ENCODE results near the gene PCP2.
A peak's percentile ranks its signal among the peaks of the same experiment; 100 is the strongest.
"Not testable (repeated sequence)": the region's sequence is repeated elsewhere in the genome, so short reads cannot be mapped to it uniquely, and the experiment has no call there.

The PCP2 gene

DNA sequence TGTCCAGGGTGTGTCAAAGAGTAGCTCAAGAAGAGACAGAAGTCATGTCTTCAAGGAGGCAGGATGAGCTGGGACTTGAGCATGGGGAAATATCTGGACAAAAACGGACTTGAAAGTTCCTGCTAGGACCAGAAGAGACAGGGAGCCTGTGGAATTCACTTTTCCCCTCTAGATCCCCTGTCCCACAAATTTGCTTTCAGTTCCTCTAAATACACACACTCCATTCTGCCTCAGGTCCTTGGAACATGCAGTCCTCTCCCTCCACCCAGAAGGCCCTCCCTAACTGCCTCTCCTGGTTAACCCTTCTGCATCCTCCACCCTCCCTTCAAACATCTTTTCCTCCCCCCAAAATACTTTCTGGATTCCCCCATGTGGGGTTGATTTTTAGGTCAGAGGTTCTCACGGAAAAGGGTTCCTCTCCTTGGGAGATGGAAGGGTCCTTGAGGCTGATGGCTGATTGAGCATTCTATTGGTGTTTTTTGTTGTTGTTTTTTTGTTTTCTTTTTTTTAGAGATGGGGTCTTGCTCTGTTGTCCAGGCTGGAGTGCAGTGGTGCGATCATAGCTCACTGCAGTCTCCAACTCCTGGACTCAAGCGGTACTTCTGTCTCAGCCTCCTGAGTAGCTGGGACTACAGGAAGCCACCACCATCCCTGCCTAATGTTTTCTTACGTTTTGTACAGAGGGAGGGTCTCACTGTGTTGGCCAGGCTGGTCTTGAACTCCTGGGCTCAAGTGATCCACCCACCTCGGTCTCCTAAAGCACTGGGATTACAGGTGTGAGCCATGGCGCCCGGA lies 28.4 kb upstream of the PCP2 start:
- no peak for DNase-seq

DNA sequence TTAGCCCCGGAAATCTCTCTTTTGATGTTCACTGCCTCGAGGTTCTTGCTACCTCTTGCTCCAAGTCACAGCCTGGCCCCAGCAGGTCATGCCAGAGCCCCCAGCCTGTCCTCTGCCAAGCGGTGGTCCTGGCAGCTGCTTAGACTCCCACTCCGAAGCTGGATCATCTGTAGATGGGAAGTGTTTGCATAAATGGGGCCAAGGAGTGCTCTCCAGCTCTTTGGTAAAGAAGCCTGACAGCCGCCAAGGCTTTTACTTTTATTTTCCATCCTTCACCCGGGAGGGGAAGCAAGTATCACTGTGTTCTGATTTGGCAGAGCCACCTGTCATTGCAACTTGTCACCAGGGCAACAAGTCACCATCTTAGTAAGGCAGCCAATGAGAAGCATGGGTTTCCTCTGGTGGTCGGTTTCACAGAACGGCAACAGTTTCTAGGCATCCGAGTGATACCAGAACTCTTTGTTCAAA lies 24.7 kb upstream of the PCP2 start:
- DNase-seq, result peak; percentile 73

DNA sequence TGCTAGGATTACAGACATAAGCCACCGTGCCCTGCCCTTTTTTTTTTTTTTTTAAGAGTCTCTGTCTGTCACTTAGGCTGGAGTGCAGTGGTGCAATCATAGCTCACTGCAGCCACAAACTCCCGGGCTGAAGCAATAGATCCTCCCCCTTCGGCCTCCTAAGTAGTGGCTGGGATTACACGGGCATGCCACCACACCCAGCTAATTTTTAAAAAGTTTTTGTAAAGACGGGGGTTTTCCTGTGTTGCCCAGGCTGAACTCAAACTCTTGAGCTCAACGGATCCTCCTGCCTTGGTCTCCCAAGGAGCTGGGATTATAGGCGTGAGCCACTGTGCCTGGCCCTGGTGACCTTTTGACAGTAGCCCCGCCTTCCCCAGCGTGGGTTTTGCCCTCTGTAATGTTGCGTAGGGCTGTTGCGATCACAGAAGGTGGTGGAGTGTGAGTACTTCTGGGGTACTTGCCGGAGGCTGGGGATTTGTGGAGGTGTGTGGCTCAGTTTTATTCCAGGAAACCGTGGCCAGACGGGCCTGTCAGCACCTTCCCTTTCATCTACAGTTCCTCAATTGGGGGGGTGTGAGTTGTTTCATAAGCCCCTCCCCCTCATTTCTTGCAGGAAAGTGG lies 23.7 kb upstream of the PCP2 start:
- DNase-seq, result no peak

DNA sequence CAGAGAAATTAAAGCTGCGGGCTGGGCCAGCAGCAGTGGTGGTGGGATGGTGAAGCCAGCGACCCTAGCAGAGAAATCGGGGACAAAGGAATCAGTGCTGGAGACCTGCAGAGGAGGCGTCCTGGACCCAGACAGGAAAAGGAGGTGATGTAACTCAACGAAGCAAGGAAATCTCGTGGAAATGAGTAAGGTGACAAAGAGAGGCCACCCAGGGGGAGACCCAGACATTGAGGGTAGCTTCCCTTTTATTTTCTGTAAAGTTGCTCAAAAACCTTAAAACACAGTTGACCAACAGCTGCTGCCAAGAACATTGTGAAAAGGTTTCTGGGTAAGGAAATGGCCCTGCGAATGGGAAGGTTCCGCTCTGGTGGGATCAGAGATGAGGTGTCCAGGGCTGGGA lies 22.1 kb upstream of the PCP2 start:
- DNase-seq, result no peak

DNA sequence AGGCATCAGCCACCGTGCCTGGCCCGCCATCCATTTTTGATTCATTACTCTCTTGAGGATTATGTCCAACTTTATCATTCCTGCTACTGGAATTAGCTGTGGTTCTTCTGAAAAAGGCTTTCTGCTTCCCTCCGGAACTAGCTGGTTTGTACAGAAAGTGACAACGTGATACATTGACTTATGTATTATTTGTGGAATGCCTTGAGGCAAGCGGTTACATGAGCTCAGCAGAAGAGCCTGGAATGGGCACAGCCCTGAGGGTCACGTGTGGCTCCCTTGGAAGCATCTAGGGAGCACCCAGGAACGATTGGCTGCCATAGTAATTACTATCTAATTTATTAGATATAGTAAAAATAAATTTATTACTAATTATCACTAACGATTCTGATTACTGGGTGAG lies 20.9 kb upstream of the PCP2 start:
- DNase-seq, result no peak

DNA sequence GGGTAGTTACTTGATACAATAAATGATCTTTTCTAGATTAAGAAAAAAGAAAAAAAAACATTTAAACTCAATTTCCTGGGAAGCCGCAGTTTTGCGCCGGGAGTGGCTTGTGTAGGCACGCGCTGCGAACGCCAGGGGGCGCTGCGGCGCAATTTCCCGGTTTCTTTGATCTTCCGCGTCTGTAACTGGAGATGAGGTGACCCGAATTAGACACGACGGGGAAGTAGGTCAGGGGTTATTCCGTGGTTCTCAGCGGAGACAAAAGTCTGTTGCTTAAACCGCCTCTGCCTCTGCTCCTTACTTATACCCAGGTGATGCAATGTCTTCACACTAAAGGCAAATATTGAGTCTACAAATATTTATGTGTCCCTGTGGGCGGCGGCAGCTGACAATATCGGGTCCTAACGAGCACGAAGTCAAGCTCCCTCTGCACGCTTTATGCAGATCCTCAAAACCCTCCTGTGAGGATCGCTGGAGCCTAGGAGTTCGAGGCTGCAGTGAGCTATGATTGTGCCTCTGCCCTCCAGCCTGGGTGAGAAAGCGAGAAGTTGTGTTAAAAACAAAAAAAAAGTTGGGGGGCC lies 18.6 kb upstream of the PCP2 start:
- peak; percentile 96 for DNase-seq

DNA sequence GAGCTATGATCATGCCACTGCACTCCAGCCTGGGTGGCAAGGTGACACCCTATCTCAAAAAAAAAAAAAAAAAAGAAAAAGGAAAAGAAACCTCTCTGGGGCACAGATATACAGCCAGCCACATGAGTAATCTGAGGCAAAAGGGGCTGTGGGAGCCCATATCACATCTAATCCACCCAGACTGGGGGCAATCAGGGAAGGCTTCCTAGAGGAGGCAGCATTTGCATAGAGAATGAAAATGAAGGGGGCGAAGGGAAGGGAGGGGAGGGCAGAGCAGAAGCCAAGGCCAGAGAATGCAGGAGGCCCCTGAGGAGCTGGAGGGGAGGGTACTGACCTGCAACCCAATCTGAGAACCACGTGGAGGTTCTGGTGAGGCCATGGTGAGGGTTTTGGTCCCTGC lies 16.6 kb upstream of the PCP2 start:
- DNase-seq, result no peak

DNA sequence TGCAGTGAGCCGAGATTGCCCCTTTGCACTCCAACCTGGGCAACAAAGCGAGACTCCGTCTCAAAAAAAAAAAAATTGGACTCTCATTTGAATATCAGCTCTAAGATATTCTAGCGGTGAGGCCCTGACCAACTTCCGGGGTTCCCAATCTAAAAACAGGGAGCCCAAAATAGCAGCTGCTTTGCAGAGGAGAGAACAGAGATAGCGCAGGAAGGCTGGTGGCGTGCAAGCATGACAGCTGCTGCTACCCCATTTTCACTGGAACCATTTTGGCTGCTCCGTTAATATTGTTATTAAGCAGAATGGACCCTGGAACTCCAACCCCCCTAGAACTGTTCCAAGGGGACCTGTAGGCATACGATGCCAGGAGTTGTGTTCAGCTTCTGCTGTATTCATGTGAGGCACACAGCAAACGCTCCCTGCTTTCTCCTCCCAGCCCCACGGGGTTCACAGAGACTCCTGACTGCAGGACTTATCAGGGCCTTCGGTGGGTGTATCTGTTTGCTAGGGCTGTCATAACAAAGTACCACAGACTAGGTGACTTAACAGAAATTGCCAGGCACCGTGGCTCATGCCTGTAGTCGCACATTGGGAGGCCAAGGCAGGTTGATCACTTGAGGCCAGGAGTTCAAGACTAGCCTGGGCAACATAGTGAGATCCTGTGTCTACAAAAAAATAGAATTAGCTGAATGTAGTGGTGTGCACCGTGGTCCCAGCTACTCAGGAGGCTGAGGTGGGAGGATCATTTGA lies 14.9 kb upstream of the PCP2 start:
- DNase-seq, result no peak

DNA sequence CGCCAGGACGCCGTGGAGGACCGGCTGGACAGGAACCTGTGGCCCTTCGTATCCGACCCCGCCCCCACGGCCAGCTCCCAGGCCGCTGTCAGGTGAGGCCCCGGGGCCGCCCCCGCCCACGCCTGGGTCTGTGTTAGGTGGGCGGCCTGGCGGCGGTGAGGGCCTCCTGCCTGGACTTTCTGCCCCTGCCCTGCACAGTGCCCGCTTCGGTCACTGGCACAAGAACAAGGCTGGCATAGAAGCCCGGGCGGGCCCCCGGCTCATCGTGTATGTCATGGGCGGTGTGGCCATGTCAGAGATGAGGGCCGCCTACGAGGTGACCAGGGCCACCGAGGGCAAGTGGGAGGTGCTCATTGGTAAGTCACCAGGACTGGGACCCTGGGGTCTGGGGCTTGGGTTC lies 13.6 kb upstream of the PCP2 start:
- no peak for DNase-seq

DNA sequence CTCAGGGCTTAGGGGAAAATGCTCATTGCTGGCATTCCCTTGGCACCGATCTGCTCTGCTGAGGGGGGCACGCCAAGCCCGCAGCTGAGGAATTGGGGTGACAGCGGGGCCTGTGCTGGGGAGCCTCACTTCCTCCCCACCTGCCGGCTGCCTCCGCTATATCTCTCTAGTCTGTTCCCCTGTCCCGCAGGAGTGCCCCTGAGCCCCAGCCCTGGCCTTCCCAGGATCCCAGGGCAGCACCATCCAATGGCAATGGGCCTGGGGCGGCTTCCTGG lies 12.8 kb upstream of the PCP2 start:
- no peak for DNase-seq

DNA sequence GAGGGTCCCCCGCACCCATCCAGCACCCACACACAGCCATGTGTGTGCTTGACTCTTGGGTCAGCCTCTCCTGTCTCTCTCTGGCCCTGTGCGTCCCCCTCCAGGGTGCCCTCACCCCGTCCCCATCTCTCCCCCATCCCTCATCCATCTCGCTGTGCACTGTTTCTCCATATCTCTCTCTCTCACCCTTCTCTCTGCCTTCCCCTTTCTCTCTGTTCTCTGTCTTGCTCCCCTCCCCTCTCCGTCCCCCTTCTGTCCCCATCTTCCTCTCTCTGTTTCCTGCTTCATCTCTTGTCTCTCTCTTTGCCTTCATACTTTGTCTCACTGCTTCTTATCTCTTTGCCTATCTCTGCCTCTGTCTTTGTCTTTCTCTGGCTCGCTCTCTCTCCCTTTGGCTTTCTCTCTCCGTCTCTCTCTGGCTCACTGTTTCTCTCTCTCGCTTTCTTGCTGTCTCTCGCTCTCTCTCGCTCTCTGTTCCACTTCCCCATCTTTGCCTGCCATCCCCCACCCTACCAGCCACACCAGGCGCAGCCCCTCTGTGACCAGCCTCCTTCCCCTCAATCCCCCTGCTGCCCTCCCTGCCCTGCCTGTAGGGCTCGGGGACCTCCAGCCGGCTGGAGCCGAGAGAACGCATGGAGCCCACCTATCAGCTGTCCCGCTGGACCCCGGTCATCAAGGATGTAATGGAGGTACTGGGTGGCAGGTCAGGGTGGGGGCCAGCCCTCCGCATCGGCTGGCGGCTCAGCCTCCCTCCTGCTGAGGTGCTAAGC lies 12.3 kb upstream of the PCP2 start:
- no peak for DNase-seq

DNA sequence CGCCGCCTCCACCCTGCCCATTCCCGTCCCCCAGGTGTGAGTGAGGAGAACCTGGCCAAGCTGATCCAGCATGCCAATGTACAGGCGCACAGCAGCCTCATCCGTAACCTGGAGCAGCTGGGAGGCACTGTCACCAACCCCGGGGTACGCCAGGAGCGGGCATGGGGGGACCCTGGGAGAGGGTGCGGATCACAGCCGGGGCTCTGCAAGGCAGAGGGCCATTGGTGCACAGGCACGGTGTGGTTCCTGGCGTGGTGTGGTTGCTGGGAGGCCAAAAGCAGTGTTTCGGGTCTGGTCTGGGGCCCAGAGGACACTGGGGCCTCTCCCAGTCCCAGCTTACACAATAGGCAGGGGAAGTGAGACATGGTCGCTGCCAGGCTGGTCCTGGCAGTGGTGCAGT lies 11.6 kb upstream of the PCP2 start:
- DNase-seq, result no peak

DNA sequence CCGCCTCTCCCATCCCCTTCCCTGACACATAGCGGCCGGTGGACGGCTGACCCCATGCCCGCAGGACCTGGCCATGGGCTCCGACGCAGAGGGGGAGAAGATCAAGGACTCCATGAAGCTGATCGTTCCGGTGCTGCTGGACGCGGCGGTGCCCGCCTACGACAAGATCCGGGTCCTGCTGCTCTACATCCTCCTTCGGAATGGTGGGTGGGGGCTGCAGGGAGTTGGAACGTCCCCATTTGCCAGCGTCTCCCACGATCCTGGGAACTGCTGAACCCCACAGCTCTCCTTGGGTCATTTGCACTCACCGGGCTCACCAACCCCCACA lies 11.0 kb upstream of the PCP2 start:
- no peak for DNase-seq

DNA sequence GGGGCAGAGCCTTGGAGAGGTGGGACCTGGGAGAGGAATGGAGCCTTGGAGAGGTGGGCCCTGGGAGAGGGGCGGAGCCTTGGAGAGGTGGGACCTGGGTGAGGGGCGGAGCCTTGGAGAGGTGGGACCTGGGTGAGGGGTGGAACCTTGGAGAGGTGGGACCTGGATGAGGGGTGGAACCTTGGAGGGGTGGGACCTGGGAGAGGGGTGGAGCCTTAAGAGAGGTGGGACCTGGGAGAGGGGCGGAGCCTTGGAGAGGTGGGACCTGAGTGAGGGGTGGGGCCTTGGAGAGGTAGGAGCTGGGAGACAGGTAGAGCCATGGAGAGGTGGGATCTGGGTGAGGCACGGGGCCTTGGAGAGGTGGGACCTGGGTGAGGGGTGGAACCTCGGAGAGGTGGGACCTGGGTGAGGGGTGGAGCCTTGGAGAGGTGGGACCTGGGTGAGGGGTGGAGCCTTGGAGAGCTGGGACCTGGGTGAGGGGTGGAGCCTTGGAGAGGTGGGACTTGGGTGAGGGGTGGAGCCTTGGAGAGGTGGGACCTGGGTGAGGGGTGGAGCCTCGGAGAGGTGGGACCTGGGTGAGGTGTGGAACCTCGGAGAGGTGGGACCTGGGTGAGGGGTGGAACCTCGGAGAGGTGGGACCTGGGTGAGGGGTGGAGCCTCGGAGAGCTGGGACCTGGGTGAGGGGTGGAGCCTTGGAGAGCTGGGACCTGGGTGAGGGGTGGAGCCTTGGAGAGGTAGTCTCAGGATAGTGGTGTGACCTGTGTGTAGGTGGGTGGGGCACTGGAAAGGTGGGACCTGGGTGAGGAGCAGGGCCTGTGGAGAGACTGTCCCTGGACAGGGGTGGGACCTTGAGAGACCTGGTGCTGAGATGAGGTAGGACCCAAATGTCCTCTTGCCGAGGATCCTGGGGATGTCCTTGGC lies 10.4 kb upstream of the PCP2 start:
- not testable (repeated sequence) for DNase-seq

DNA sequence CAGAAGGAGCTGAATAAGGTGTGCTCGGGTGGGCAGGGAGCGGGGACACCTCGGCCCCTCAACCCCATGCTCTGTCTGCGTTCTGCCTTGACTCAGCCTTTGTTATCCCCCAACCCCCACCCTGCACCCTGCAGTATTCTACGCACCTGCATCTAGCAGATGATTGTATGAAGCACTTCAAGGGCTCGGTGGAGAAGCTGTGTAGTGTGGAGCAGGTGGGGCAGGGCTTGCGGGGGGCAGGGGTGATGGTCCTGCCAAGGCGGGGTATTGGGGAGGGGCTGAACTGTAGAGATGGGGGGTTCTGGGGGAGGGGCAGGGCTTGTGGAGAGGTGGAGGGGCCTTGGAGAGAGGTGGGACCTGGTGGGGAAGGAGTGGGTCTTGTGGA lies 9.5 kb upstream of the PCP2 start:
- DNase-seq, result no peak

DNA sequence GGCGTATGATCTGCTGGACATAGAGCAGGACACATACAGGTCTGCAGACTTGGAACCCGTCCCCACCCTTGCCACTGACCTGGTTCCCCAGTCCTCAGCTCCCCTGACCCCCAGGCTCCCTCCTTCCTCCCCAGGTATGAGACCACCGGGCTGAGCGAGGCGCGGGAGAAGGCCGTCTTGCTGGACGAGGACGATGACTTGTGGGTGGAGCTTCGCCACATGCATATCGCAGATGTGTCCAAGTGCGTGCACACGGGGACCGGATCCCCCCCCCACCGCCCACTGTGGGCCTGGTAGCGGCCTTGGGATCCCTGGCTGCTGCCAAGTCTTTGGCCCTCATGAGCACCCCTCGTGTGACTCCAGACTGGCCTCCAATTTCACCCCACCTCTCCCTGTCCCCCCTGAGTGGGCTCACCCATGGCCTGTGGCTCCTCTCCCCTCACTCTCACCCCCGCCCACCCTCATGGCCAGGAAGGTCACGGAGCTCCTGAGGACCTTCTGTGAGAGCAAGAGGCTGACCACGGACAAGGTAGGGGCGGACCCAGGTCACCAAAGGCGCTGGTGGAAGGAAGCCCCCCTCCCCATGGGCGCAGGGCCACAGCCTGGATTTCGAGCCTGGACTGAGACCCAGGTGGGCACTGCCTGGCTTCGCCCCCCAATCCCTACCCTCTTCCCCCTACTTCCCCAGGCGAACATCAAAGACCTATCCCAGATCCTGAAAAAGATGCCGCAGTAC lies 8.9 kb upstream of the PCP2 start:
- no peak for DNase-seq

DNA sequence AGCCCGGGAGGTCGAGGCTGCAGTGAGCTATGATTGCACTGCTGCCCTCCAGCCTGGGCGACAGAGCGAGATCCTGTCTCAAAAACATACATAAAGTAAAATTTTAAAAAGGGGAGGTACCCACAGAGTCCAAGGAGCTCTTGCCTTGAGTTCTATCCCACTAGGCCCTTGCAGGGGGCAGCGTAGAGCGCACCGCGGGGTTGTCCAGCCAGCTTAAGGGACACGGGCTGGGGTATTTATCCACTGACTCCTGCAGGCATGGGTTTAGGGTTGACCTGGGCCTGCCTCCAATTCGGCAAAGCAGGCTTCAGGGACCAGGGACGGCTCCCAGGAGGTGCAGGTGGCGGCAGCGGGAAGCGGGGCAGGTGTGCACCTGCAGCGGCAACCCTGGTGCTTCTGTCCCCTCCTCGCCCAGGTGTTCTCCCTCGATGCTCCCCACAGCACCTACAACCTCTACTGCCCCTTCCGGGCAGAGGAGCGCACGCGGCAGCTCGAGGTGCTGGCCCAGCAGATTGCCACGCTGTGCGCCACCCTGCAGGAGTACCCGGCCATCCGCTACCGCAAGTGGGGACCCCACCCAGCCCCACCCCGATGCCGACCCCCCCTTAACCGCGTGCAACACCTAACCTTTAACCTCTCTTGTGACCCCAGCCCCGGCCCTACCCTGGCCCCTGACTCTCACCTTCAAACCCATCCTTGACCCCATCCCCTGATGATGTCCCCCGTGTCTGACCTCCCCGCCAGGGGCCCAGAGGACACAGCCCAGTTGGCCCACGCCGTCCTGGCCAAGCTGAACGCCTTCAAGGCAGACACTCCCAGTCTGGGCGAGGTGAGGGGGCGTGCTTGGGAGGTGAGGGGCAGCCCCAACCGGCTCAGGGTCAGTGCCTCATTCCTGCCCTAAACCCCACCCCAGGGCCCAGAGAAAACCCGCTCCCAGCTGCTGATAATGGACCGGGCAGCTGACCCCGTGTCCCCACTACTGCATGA lies 8.1 kb upstream of the PCP2 start:
- no peak for DNase-seq

DNA sequence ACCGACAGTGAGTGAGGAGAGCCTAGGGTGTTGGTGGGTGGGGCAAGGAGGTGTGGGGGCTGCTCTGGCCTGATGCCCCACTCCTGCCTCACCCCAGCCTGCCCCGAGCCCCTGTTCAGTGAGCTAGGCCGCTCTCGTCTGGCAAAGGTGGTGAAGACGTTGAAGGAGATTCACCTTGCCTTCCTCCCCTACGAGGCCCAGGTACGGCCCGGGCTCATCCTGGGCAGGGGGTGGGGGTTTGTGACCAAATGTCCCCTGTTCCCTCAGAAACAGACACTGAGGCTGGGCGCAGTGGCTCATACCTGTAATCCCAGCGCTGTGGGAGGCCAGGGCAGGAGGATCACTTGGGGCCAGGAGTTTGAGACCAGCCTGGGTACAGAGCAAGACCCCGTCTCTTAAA lies 7.3 kb upstream of the PCP2 start:
- no peak for DNase-seq

DNA sequence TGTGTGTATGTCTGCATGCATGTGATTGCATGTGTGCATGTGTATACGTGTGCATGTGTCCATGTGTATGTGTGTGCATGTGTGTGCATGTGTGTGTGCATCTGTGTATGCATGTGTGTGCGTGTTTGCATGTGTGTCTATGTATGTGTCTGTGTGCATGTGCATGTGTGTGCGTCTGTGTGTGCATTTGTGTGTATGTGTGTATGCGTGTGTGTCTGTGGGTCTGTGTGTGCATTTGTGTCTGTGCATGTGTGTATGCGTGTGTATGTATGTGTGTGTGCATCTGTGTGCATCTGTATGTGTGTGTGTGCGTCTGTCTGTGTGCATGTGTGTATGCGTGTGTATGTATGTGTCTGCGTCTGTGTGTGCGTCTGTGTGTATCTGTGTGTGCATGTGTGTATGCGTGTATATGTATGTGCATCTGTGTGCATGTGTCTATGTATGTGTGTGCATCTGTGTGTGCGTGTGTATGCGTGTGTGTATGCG lies 6.4 kb upstream of the PCP2 start:
- no peak for DNase-seq

All from activated effector memory CD4-positive, alpha-beta T cell treated with anti-CD3 and anti-CD28 coated beads, Interleukin-2, amount 50 U/mL, for 16 hours (primary cell).